ENCODE data around the gene STX4.

Gene STX4

DNA sequence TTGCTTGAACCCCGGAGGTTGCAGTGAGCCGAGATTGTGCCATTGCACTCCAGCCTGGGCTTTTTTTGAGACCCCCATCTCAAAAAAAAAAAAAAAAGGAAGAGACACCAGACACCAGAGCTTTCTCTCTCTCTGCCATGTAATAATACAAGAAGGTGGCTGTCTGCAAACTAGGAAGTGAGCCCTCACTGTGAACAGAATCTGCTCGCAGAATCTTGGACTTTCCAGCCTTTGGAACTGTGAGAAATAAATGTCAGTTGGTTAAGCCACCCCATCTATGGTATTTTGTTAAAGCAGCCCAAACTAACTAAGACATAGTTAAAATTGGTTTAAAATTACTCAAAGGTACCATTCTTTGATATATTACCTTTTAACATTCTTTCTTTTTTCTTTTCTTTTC is 12.8 kb upstream of the STX4 start:
- no peak for DNase-seq (ENCODE audit: low spot score)

DNA sequence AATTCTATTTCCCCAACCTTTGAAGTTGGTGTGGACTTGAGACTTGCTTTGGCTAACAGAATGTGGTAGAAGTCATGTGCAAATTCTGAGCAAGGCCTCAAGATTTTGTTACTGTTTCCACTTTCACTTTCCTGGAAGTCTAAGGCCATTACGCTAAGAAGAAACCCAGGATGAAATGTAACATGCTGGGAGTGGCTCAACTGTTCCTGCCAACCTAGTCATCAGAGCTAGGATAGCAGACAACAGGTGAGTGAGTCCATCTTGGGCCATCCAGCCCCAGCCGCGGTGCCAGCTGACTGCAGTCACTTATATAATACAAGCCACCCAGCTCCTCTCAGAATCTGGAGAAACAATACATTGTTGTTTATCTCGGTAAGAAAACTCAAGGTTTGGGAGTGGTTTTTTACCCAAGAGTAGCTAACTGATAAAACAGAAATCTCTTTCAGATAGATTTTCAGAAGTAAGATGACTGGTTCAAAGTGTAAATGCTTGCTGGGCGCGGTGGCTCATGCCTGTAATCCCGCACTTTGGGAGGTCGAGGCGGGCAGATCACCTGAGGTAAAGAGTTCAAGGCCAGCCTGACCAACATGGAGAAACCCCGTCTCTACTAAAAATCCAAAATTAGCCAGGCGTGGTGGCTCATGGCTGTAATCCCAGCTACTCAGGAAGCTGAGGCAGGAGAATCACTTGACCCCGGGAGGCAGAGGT is 10.7 kb upstream of the STX4 start:
- DNase-seq (ENCODE audit: low spot score) = no peak

DNA sequence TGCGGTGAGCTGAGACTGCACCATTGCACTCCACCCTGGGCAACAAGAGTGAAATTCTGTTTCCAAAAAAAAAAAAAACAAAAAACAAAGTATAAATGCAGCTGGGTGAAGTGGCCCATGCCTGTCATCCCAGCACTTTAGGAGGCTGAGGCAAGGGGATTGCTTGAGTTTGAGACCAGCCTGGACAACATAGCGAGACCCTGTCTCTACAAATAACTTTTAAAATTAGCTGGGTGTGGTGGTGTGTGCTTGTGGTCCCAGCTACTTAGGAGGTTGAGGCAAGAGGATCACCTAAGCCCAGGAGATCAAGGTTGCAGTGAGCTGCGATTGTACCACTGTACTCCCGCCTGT is 10.1 kb upstream of the STX4 start:
- DNase-seq (ENCODE audit: low spot score) = no peak

DNA sequence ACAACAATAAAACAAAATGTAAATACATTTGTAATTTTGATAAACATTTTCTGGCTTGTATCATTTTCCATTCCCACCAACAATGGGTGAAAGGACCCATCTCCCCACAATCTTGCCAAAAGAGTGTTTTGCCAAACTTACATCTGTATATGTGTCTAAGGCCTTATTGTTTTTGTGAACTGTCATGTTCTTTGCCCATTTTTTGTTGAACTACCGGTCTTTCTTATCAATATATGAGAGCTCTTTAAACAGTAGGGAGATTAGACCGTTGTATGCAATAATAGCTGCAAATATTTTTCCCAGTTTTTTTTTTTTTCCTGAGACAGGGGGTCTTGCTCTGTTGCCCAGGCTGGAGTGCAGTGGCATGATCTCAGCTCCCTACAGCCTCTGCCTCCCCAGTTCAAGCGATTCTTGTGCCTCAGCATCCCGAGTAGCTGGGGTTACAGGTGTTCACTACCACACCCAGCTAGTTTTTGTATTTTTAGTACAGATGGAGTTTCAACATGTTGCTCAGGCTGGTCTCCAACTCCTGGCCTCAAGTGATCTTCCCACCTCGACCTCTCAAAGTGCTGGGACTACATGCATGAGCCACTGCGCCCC is 9.6 kb upstream of the STX4 start:
- no peak for DNase-seq (ENCODE audit: low spot score)

DNA sequence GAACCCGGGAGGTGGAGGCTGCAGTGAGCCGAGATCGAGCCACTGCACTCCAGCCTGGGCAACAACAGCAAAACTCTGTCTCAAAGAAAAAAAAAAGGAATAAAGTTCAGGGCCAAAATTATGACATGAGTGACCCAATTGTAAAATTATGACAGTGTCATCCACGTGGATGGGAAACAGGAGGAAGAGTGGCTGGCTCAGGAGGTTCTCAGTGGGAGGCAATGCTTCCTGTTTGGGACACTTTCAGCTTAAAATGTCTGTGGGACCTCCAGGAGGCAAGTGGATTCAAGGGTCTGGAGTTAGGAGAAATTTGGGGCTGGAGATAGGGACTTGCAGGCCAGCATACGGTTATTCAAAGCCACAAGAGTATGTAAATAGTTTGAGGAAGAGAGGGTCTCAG is 8.0 kb upstream of the STX4 start:
- no peak for DNase-seq (ENCODE audit: low spot score)

DNA sequence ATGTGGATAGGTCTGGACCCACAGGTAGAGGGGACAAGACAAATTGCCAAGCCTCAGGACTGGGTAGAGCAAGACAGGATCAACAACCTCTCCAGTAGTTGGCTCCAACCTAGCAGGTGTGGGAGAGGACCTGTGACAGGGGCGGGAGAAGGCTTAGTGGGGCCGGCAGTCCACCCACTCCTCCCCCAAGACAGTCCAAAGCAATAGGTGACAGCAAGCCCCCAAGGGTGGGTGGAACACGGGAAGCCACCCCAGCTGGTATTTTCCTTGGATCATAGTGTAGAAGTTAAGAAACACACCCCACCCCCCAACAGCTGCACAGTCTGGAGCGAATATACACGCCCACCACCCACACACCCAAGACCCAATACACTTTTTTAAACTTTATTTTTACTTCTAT is 4.1 kb upstream of the STX4 start:
- no peak for DNase-seq (ENCODE audit: low spot score)

DNA sequence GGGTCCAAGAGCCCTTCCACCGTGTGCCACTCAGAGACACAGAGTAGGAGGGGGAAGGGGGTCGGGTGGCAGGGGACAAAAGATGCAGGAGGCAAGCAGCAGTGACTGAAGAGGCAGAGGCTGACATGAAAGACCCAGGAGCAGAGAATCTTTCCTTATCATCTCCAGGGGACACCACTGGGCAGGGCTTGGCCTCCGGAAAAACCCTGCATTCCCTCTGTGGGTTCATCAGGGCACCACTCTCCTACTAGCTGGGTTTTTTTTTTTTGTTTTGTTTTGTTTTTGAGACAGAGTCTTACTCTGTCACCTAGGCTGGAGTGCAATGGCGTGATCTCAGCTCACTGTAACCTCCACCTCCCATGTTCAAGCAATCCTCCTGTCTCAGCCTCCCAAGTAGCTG is 2.1 kb upstream of the STX4 start:
- DNase-seq (ENCODE audit: low spot score) = no peak

DNA sequence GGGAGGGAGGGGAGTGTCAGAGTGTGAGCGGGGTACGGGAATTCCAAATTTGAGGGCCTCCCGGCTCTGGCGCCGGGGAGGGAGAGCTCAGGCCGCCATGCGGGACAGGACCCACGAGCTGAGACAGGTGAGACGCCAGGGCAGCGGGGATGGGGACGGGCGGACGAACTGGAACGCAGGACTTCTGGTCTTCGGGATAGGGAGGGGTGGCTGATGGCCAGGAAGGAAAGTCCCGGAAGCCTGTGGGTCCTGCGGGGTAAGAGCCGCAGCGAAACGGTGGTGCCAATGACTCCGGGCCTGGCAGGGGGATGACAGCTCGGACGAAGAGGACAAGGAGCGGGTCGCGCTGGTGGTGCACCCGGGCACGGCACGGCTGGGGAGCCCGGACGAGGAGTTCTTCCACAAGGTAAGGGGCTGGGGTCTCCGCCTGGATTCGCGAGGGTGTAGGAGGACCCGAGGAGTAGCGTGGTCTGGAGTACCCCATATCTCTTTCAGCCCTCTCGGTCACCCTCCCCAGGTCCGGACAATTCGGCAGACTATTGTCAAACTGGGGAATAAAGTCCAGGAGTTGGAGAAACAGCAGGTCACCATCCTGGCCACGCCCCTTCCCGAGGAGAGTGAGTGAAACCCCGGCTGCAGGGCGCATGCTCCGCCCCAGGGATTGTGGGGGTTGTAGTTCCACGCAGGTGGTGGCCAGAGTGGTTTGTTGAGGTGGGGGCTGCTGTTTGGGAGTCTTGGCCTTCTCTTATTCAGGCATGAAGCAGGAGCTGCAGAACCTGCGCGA is 543 bp downstream of the STX4 start:
- peak; percentile 82 for DNase-seq (ENCODE audit: low spot score)

DNA sequence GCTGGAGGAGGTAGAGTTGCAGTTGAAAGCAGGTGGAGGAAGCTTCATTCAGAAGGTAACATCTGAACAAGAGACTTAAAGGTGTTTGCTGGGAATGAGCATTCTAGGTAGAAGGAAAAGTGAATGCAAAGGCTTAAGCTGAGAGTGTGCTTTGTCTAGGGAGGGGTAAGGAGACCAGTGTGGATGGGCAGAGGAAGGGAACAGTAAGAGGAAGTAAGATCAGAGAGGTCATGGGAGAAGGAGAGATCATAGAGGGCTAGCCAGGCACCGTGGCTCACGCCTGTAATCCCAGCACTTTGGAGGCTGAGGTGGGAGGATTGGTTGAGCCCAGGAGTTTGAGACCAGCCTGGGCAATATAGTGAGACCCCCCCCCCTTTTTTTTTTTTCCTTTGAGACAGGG is 3.3 kb downstream of the STX4 start:
- DNase-seq (ENCODE audit: low spot score) = no peak

DNA sequence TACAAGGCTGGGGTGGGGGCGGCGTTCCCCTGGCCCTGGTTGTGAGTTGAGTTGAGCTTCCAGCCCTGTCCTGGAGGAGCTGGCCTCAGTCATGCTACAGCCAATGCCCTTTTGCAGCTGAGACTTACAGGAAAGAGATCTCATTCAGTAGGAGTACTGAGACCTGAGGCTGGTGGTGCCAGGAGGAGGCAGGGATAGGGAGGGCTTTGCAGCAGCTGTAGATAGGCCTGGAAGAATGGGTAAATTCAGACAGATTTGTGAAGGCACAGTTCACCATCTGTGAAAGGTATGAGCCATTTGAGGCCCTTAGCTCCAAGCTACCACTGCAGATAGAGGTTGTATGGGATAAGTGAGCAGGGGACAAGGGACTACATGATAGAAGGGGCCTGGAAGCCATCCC is 5.6 kb downstream of the STX4 start:
- no peak for DNase-seq (ENCODE audit: low spot score)

DNA sequence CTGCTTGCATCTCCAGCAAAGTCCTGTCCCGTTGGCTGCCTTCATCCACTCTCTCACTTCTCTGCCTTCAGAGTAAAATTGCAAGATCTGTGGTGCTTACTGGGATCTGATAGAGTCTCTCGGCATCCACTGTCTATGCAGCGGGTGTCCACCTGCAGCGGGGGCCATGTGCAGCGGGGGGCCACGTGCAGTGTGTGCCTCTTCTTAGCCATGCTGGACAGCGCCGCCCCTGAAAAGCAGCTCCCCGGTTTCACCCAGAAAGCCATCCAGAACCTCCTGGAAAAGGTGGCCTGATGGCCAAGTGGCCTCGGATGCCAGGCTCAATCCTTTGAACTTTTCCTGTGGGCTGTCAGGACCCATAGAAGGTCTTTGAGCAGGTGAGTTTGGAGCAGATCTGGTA is 9.5 kb downstream of the STX4 start:
- no peak for DNase-seq (ENCODE audit: low spot score)

DNA sequence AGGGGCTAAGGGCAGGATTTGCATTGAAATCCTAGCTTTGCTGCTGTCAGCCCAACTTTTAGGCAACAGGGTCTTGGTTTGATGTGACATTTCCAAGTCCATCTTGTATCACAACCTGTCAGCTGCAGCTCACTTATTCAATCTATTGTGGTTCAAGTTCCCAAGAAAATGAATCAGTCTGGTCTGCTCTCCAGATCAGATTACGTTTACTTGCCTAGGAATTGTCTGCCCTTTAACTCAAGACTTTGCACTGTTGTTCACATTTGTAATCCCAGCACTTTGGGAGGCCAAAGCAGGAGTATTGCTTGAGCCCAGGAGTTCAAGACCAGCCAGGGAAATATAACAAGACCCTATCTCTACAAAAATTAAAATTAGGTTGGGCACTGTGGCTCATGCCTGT is 10.0 kb downstream of the STX4 start:
- no peak for DNase-seq (ENCODE audit: low spot score)

DNA sequence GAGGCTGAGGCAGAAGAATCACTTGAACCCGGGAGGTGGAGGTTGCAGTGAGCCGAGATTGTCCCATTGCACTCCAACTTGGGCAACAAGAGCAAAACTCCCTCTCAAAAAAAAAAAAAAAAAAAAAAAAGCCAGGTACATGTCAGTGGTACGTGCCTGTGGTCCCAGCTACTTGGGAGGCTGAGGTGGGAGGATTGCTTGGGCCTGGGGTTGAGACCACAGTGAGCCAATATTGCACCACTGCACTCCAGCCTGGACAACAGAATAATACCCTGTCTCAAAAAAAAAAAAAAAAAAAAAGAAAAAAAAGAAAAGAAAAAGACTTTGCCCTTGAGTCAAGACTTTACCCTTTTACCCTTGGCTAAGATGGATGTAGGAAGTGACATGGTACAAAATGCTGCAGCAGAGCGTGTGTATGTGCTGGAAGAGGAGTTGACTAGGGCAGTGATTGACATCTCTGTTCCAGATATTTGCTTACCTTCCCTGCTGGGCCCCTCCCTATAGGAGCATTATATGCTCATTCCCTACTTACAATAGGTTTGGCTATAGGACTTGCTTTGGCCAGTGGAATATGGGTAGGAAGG is 10.6 kb downstream of the STX4 start:
- DNase-seq (ENCODE audit: low spot score) = no peak

DNA sequence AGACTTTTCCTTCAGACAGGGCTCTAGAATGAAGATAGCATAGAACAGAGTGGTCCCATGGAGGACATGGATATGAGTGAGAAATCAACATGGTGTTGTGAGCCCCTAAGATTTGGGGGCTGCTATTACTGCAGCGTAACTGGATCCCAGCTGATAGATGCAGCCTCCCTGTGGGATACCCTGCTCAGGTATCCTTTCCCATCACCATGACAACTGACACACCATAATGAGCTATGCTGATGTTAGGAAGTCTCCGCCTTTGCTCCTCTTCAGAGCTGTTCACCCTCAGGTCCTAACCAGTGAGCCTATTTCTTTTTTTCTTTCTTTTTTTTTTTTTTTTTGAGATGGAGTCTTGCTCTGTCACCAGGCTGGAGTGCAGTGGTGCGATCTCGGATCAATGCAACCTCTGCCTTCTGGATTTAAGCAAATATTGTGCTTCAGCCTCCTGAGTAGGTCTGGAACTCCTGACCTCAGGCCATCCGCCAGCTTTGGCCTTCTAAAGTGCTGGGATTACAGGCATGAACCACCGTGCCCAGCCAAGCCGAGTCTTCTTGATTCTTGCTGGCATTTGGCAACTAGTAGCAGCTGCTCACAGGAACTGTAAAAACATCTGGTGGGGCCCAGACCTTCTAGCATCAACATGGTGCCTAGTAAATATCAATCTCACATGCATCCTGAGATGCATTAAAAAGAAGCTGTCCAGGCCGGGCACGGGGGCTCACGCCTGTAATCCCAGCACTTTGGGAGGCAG is 17.1 kb downstream of the STX4 start:
- no peak for DNase-seq (ENCODE audit: low spot score)

DNA sequence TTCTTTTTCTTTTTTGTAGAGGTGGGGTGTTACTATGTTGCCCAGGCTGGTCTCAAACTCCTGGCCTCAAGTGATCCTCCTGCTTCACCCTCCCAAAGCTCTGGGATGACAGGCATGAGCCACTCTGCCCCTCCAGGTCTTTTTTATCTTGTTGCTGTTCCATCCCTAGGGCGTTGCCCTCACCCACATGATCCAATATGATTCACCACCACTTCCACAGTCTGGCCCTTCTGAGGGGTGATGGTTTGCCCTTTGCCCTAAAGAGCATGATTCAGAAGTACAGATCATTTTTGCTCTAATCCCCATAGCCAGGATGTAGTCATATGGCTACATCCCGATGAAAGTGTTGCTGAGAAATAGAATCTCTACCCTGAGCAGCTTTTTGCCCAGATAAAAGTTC is 18.8 kb downstream of the STX4 start:
- DNase-seq (ENCODE audit: low spot score) = no peak

DNA sequence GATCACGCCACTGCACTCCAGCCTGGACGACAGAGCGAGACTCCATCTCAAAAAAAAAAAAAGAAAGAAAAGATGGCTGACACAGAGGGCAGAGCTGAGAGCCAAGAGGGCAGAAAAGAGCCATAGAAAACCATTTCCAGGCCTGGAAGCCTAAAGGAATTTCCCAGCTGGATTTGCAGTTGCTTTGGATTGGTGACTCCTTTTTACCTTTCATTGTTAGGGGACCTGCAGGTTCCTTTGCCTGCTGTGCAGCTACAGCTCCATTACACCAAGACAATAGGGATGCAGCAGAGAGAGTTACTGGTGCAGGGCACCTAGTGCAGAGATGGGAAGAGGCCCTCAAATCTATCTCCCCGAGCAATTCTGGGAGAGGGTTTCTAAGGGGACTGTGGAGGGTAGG is 22.3 kb downstream of the STX4 start:
- no peak for DNase-seq (ENCODE audit: low spot score)

DNA sequence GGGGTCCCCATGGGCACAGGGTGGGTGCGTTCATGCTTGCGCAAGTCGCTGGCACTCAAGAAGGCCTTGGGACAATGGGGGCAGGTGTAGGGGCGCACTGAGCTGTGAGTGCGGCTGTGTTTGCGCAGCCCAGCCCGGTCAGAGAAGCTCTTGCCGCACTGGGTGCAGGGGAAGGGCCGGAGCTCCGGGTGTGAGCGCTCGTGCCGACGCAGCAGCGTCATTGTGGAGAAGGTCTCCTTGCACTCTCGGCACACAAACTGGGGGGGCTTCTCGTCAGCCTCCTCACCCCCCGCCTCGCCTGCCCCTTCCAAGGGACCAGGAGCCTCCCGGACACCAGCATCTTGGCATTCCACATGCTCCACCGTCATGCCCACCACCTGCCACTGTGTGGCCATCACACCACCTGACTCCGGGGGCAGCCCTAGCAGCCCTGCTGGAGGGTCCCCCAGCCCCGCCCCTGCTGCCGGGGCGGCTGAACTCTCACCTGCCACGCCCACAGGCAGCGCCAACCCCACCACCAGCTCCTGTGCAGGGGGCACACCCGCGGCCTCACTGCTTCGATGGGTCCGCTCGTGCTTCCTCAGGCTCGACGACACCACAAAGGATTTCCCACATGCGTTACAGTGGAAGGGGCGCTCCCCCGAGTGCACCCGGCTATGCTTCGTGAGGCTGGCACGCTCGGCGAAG is 27.9 kb downstream of the STX4 start:
- no peak for DNase-seq (ENCODE audit: low spot score)

DNA sequence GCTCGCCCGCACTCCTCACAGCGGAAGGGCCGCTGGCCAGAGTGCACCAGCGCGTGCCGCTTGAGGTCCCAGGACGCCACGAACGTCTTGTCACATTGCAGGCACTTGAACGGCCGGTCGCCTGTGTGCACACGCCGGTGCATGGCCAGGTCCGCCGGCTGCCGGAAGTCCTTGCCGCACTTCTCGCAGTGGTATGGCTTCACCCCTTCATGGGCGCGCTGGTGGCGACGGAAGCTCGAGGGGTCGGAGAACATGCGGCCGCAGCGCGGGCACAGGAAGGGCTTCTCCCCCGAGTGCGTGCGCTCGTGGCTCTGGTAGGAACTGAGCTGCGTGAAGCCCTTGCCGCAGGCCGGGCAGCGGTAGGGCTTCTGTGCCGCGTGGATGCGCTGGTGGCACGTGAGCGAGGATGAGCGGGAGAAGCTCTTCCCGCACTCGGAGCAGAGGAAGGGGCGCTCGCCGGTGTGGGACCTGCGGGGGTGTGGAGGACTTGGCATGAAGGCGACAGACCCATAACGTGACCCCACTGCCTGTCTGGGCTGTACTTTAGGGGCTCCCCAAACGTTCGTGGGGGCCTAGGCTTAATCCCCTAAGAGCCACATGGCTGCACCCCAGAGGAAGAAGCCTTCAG is 28.6 kb downstream of the STX4 start:
- no peak for DNase-seq (ENCODE audit: low spot score)

DNA sequence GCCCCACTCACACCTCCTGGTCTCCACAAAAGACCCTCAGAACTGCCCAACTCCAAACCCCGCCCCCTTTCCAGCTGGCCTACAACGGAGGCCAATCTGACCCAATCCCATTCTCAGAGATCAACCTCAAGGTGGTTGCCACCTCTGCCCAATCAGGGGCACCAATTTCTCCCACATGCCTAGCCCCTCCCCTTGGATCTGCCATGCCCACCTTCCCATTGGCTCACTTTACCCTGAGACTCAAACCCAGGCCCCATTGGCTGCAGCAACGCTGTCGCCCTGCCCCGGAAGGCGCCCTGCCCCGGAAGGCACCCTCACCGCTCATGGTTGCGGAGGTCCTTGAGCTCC is 30.1 kb downstream of the STX4 start:
- DNase-seq (ENCODE audit: low spot score) = no peak

DNA sequence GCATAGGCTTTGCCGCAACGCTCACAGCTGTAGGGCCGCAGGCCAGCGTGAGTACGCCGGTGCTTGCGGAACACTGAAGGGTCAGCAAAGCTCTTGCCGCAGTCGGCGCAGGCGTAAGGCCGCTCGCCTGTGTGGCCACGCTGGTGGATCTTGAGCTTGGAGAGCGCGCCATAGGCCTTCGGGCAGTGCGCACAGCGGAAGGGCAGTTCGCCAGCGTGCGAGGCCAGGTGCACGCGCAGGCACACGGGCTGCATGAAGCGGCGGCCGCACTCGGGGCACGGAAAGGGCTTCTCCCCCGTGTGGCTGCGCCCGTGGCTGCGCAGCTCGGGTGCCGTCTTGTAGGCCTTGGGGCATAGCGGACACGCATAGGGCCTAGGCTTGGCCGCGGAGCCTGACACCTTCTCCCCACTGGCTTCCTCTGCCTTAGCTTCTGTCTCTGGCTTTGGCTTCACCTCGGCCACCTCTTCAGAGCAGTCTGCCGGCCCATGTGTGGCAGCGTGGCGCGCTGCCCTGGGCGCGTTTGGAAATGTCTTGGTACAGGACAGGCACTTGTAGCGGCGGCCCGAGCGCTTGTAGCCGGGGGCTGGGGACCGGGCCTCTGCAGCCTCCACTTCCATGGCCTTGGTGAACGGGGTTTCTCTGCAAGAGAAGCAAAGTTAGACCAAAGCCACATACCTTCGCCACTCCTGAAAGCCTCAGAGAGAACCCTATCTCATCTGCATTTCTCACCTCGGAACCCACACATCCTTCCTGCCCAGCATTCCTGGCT is 30.7 kb downstream of the STX4 start:
- peak; percentile 12 for DNase-seq (ENCODE audit: low spot score)
